IPS-15b (cell line): ENCODE data around the gene SAMSN1.

Source experiments
- H3K27me3 ChIP-seq: one replicate; pipeline ENCODE4 v1.6.1; 2013; ENCODE audit warnings: low read length; ENCODE audit not compliant: control insufficient read depth, insufficient read depth
- H3K36me3 ChIP-seq: one replicate; pipeline ENCODE4 v1.6.1; 2013; ENCODE audit warnings: low read length; ENCODE audit not compliant: control insufficient read depth, insufficient read depth
- H3K4me1 ChIP-seq: one replicate; pipeline ENCODE4 v1.6.1; 2013; ENCODE audit warnings: mild to moderate bottlenecking, low read length; ENCODE audit not compliant: control insufficient read depth, insufficient read depth
- H3K4me3 ChIP-seq: one replicate; pipeline ENCODE4 v1.5.1; 2013; ENCODE audit warnings: low read depth, low read length
- H3K9ac ChIP-seq: one replicate; pipeline ENCODE4 v1.6.1; 2013; ENCODE audit warnings: low read depth, mild to moderate bottlenecking, low read length
- H3K9me3 ChIP-seq: one replicate; pipeline ENCODE4 v1.6.1; 2013; ENCODE audit warnings: mild to moderate bottlenecking, low read length; ENCODE audit not compliant: control insufficient read depth, insufficient read depth

The SAMSN1 gene

GRCh38 chr21:14451546-14451945, 94.6 kb downstream of the SAMSN1 start:
- no peaks in the 10 kb centered on the region for H3K27me3 ChIP-seq
- no peaks in the 10 kb centered on the region for H3K9me3 ChIP-seq
- no peak overlapping the region for H3K9ac ChIP-seq
- no peaks in the 10 kb centered on the region for H3K36me3 ChIP-seq
- H3K4me1 ChIP-seq = peaks cover 8% of the 10 kb centered on the region
- H3K4me3 ChIP-seq = no peak overlapping the region

- Histone ChIP-seq H3K27me3 (no peaks in the 10 kb centered on the region), H3K9me3 (no peaks in the 10 kb centered on the region), H3K9ac (no peak overlapping the region), H3K36me3 (no peaks in the 10 kb centered on the region), H3K4me3 (no peak overlapping the region), H3K4me1 (no peaks in the 10 kb centered on the region)
These were observed 97.3 kb downstream of the SAMSN1 start for GRCh38 chr21:14448784-14449183.

- Histone ChIP-seq H3K9ac (no peak overlapping the region), H3K4me1 (no peaks in the 10 kb centered on the region), H3K4me3 (no peak overlapping the region), H3K27me3 (no peaks in the 10 kb centered on the region), H3K9me3 (no peaks in the 10 kb centered on the region), H3K36me3 (no peaks in the 10 kb centered on the region)
These were observed 107.9 kb downstream of the SAMSN1 start for GRCh38 chr21:14438211-14438610.

GRCh38 chr21:14435423-14435822, 110.7 kb downstream of the SAMSN1 start:
- H3K36me3 ChIP-seq = no peaks in the 10 kb centered on the region
- no peaks in the 10 kb centered on the region for H3K9me3 ChIP-seq
- no peaks in the 10 kb centered on the region for H3K27me3 ChIP-seq
- H3K4me3 ChIP-seq = no peak overlapping the region
- no peak overlapping the region for H3K9ac ChIP-seq
- no peaks in the 10 kb centered on the region for H3K4me1 ChIP-seq
